RWPE1 (cell line): Measurements from ENCODE around the gene ABCA7.

Source experiments
- CTCF ChIA-PET: fragments of 350-600 bp; sonication (Branson Sonifier 250); formaldehyde crosslinking; extraction: SDS; loops from one replicate; lab custom pipeline; 2021; lab: Yijun Ruan, JAX
- POLR2A ChIA-PET: fragments of 400-600 bp; formaldehyde crosslinking; extraction: SDS; loops from one replicate; lab custom pipeline; 2020; ENCODE audit warnings: antibody characterized with exemption; ENCODE audit not compliant: low non-redundant PET; lab: Yijun Ruan, JAX
- DNase-seq: peaks from one replicate; pipeline ENCODE4 v3.0.0; 2012; ENCODE audit warnings: low spot score
- H3K27ac ChIP-seq: fragments of 450-650 bp; 2 replicates; pipeline ENCODE4 v1.5.1; 2017
- CTCF ChIP-seq: fragments of 450-650 bp; conservative IDR thresholded peaks from 2 replicates; pipeline ENCODE4 v1.5.1; 2017; ENCODE audit warnings: low read depth, mild to moderate bottlenecking

Gene ABCA7

DNA sequence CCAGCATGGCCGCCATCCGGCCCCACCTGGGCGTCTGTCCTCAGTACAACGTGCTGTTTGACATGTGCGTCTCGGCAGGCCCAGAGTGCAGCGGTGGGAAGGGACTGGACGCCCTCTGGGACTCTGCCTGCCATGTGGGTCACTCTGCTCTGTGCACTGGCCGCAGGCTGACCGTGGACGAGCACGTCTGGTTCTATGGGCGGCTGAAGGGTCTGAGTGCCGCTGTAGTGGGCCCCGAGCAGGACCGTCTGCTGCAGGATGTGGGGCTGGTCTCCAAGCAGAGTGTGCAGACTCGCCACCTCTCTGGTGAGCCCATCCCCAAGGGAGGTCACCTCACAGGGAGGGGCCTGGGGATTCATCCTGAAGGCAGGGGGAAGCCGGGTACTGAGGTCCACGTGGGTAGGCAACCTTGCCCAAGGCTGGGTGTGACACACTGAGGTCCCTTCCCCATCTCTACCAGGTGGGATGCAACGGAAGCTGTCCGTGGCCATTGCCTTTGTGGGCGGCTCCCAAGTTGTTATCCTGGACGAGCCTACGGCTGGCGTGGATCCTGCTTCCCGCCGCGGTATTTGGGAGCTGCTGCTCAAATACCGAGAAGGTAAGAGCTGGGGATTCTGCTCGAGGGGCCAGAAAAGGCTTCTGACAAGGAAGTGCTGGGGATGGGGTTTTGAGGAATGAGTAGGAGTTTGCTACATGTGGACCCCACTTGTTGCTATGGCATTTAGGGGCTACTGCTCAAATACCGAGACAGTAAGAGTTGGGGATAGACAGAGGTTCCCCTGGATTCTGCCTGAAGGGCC lies 11.3 kb downstream of the ABCA7 start:
- no peak for DNase-seq
- ChIA-PET CTCF (no interaction called here), POLR2A (no interaction called here)
- no peak for TF ChIP-seq CTCF
- H3K27ac ChIP-seq = peak overlapping the region; percentile 34; the same call in 1 of the 2 replicates

DNA sequence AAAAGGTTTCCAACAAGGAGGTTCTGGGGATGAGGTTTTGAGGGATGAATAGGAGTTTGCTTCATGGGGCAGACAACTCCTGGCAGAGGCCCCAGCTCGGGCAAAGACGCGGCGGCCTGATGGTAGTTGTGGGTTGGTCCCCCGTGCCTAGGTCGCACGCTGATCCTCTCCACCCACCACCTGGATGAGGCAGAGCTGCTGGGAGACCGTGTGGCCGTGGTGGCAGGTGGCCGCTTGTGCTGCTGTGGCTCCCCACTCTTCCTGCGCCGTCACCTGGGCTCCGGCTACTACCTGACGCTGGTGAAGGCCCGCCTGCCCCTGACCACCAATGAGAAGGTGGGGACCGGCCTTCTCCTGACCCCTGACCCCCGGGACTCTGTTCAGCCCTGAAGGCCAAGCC lies 11.9 kb downstream of the ABCA7 start:
- TF ChIP-seq CTCF = no peak
- H3K27ac ChIP-seq = 0 out of 2 replicates have a peak overlapping the region, but pooled peaks have one; percentile 20
- ChIA-PET CTCF (no interaction called here), POLR2A (no interaction called here)
- no peak for DNase-seq

- POLR2A ChIA-PET = no interaction called here
- CTCF ChIA-PET = interaction anchor here (0.8 kb wide), 1 partner anchor 393 kb away, joined by 3 read pairs; no protein-coding TSS in a partner anchor
Measured at GRCh38 chr19:1052349-1052975, 12.6 kb downstream of the ABCA7 start.

DNA sequence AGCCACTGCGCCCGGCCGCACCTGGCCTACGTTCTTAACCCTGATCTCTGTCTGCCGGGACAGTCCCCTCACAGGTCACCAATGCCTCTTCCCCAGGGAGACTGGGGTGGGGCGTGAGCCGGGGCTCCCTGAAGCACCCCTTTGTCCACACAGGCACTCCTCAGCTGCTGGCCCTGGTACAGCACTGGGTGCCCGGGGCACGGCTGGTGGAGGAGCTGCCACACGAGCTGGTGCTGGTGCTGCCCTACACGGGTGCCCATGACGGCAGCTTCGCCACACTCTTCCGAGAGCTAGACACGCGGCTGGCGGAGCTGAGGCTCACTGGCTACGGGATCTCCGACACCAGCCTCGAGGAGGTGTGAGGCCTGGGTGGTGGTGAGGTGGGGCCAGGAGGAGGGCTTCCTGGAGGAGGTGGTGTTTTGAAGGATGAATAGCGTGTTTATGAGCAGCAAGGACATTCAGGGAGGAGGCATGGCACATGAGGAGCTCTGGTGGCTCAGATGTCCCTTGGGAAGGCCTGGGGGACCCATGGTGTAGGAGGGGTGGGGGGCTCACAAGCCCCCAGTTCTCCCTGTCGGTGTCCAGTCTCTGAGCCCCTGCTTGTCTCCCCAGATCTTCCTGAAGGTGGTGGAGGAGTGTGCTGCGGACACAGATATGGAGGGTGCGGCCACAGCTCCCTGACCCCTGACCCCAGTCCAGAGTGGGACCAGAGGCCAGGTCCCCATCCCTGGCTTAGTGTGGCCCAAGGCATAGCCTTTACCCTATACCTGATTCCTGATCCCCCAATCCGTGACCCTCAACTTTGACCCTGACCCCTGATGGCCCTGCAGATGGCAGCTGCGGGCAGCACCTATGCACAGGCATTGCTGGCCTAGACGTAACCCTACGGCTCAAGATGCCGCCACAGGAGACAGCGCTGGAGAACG lies 13.5 kb downstream of the ABCA7 start:
- ChIA-PET CTCF (interaction anchor here (0.8 kb wide), 1 partner anchor 394 kb away, joined by 3 read pairs; no protein-coding TSS in a partner anchor), POLR2A (no interaction called here)
- DNase-seq = no peak
- H3K27ac ChIP-seq = peak overlapping the region; percentile 48
- no peak for TF ChIP-seq CTCF

More at GRCh38 chr19:1052349-1052975, 12.6 kb downstream of the ABCA7 start:
- DNase-seq = no peak
- H3K27ac ChIP-seq = peak overlapping the region; percentile 48
- TF ChIP-seq CTCF = no peak

DNA sequence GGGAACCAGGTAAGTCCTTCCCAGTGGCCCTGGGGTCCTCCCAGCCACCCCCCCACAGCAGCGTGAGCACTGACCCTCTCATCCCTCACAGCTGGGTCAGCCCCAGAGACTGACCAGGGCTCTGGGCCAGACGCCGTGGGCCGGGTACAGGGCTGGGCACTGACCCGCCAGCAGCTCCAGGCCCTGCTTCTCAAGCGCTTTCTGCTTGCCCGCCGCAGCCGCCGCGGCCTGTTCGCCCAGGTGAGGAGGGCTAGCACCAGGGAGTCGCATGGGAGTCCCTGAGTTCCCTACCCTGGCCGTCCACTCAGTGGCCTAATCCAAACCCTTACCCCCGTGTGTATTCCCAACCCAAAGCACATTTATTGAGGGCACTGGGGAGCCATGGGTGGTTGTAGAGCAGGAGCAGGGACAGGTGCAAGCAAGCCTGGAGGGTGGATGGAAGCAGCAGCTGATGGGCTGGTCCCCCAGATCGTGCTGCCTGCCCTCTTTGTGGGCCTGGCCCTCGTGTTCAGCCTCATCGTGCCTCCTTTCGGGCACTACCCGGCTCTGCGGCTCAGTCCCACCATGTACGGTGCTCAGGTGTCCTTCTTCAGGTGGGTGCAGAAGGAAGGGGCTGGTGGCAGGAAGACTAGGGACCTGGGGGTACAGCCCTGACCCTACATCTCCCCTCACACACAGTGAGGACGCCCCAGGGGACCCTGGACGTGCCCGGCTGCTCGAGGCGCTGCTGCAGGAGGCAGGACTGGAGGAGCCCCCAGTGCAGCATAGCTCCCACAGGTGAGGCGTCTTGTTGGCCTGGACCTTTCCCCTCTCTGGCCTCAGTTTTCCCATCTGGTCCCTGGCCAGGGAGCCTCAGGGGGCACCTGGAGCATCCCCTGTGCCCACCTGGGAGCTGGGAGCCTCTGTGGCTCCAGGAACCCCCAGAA lies 14.5 kb downstream of the ABCA7 start:
- no peak for TF ChIP-seq CTCF
- DNase-seq = no peak
- CTCF ChIA-PET = interaction anchor here (0.6 kb wide), 1 partner anchor 27 kb away, joined by 4 read pairs; no protein-coding TSS in a partner anchor
- POLR2A ChIA-PET = no interaction called here
- H3K27ac ChIP-seq = no peak overlapping the region
